Heart left ventricle (tissue), 16 donors: ENCODE data around the gene SNED1. TPM values are rescaled to one million over a fixed set of nuclear protein-coding genes. Genes with fewer than 3 reads are reported as not detected.

Experiments used
- ATAC-seq, 4 donors: fragments of 200-7000 bp; cut with Tn5 transposase; one replicate each; pipeline ENCODE4 v1.9.1; 2020 to 2022; ENCODE audit warnings: moderate library complexity in 4 of 4, mild to moderate bottlenecking in 3 of 4, moderate number of reproducible peaks in 1 of 4
- DNase-seq, 5 donors: peaks; one replicate each; pipeline ENCODE4 v3.0.0-alpha.2; 2020
- H3K27ac ChIP-seq, 12 donors: fragments of 200-600 bp; sonication (generic) in 4 of 12; one replicate each; pipeline versions ENCODE4 v1.5.0 to v1.8.0; 2016 to 2022; ENCODE audit warnings: mild to moderate bottlenecking in 2 of 12
- H3K27me3 ChIP-seq, 9 donors: fragments of 200-600 bp; sonication (generic) in 2 of 9; one replicate each; pipeline versions ENCODE4 v1.5.1 to v1.8.0; 2016 to 2022; ENCODE audit warnings: mild to moderate bottlenecking in 3 of 9
- H3K36me3 ChIP-seq, 9 donors: fragments of 200-600 bp; sonication (generic) in 2 of 9; one replicate each; pipeline versions ENCODE4 v1.5.0 to v1.8.0; 2018 to 2022; ENCODE audit warnings: mild to moderate bottlenecking in 2 of 9
- H3K4me1 ChIP-seq, 12 donors: fragments of 200-600 bp; sonication (generic) in 4 of 12; one replicate each; pipeline versions ENCODE4 v1.5.0 to v1.8.0; 2016 to 2022; ENCODE audit warnings: mild to moderate bottlenecking in 3 of 12
- H3K4me3 ChIP-seq, 12 donors: fragments of 200-600 bp; sonication (generic) in 4 of 12; one replicate each; pipeline versions ENCODE4 v1.5.0 to v1.8.0; 2017 to 2022; ENCODE audit warnings: mild to moderate bottlenecking in 9 of 12, moderate library complexity in 4 of 12
- H3K9me3 ChIP-seq, 12 donors: fragments of 200-600 bp; sonication (generic) in 4 of 12; one replicate each; pipeline versions ENCODE4 v1.5.0 to v1.8.0; 2016 to 2022; ENCODE audit warnings: mild to moderate bottlenecking in 1 of 12
- POLR2A ChIP-seq, 2 donors: fragments of 450-650 bp; IDR thresholded peaks; one replicate each; pipeline ENCODE4 v1.6.1; 2017; ENCODE audit warnings: antibody characterized with exemption in 2 of 2, mild to moderate bottlenecking in 2 of 2, moderate library complexity in 2 of 2
- WGBS, 4 donors: extraction: QIAGEN DNeasy Blood & Tissue Kit in 2 of 4; methylation state at CpG; one replicate each; pipeline versions ENCODE4 v1.1.5 to v1.1.7; 2013 to 2018; 5-methylcytosine and 5-hydroxymethylcytosine counted together
- intact Hi-C, 10 donors: fragments of 100-400 bp; cut with DNase I; formaldehyde crosslinking; loops; one replicate each; pipeline versions ENCODE4 v1.11.1 to v1.14.2; 2022
- polyA plus RNA-seq, 2 donors: library from polyadenylated mRNA; stranded (reverse); fragments of 200-250 nt; gene quantifications; one replicate each; pipeline ENCODE4 v1.2.3, GENCODE V29; 2013
- total RNA-seq, 9 donors: library from RNA; depleted of rRNA in 2 of 9; stranded (reverse); fragments of >200 nt in 2 of 9; fragmentation: NEBNext Ultra II Directional in 3 of 9; extraction: Animal tissue kit (Norgen Biotek cat#: 25700) in 3 of 9; gene quantifications; one replicate each; pipeline versions ENCODE4 v1.1.0 to v1.2.4, GENCODE V29; 2016 to 2023
- TF ChIP-seq, protein P1 (sequence below), 12 donors: fragments of 200-600 bp; sonication (generic) in 4 of 12; IDR thresholded peaks; one replicate each; pipeline versions ENCODE4 v1.5.0 to v1.8.0; 2018 to 2022; ENCODE audit warnings: antibody characterized with exemption in 12 of 12, mild to moderate bottlenecking in 5 of 12
- donor health status: ischemic (EF 13 %, LVEDD 7.1; RV severe dilation, severe dysfunction).
- donor health status: healthy with polysubstance abuse.
- donor health status: DM: no; HTN: yes; CAD: no.
- donor health status: DM: no; HTN: no; CAD: no.
- donor health status: ischemic (EF 25% LVEDD 6.9; RV normal size, moderate dysfunction).
- donor health status: ischemic (EF 25% LVEDD 5.7; RV mildly dilated, moderate dysfunction).
- donor health status: healthy.
- donor health status: DM: yes; HTN: yes; CAD: no.
- donor health status: ischemic (EF 35%, LVEDD 5.7; RV mildly dilated, moderate dysfunction).
- donor health status: nonischemic (EF 11% LVEDD 7.7; RV severe dilation, severe dysfunction).
- donor health status: DM: yes; HTN: yes; CAD: no.
- donor health status: PGD.
- donor health status: ischemic (EF 29% LVEDD 5.4; RV normal size, mild dysfunction).
- donor health status: nonischemic (EF 23%, LVEDD 6.1; RV moderate dilation, normal function).

SNED1 gene
- total and polyA plus RNA-seq, 11 donors: 3.1 to 14.7 (median 4.9) TPM

DNA sequence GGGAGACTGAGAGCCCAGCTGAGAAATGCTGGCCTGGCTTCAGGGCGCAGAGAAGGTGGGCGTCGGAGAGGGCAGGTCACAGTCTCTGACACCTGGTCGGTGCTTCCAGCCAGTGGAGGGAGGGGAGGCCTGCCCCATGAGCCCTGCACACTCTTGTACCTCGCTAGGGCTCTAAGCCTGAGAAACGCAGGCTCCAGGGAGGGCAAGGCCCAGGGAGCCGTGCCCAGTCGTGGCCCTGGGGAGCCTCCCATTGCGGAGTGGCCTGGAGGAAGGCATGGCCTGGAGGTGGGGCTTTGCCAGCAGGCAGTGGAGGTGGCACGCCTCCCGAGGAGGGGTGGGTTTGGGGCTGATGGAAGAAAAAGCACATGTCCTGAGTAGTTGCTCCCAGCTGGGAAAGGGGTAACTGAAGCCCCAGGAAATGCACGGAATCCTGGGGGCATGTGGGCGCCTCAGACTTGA lies 64.7 kb downstream of the SNED1 start:
- no peaks in the 10 kb centered on the region for H3K9me3 ChIP-seq
- no peak overlapping the region for H3K4me3 ChIP-seq
- no peak overlapping the region for H3K27ac ChIP-seq
- no peaks in the 10 kb centered on the region for H3K27me3 ChIP-seq
- ATAC-seq (peak in 3 of 4 donors; percentile 11 to 13 (median 12)), DNase-seq (no peak)
- TF ChIP-seq, protein P1, sequence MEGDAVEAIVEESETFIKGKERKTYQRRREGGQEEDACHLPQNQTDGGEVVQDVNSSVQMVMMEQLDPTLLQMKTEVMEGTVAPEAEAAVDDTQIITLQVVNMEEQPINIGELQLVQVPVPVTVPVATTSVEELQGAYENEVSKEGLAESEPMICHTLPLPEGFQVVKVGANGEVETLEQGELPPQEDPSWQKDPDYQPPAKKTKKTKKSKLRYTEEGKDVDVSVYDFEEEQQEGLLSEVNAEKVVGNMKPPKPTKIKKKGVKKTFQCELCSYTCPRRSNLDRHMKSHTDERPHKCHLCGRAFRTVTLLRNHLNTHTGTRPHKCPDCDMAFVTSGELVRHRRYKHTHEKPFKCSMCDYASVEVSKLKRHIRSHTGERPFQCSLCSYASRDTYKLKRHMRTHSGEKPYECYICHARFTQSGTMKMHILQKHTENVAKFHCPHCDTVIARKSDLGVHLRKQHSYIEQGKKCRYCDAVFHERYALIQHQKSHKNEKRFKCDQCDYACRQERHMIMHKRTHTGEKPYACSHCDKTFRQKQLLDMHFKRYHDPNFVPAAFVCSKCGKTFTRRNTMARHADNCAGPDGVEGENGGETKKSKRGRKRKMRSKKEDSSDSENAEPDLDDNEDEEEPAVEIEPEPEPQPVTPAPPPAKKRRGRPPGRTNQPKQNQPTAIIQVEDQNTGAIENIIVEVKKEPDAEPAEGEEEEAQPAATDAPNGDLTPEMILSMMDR (IDR thresholded peaks at IDR 0.05): no peak
- TF ChIP-seq POLR2A (IDR thresholded peaks at IDR 0.05): no peak
- H3K36me3 ChIP-seq: peaks cover 0 to 21% (median 0%) of the 10 kb centered on the region in 9 donors
- intact Hi-C loops: no loop called here
- peaks cover 0 to 9% (median 0%) of the 10 kb centered on the region in 12 donors for H3K4me1 ChIP-seq
- WGBS, 4 donors: 60 to 70% (median 66%) methylated on average over 12 to 13 of the region's 13 CpGs

DNA sequence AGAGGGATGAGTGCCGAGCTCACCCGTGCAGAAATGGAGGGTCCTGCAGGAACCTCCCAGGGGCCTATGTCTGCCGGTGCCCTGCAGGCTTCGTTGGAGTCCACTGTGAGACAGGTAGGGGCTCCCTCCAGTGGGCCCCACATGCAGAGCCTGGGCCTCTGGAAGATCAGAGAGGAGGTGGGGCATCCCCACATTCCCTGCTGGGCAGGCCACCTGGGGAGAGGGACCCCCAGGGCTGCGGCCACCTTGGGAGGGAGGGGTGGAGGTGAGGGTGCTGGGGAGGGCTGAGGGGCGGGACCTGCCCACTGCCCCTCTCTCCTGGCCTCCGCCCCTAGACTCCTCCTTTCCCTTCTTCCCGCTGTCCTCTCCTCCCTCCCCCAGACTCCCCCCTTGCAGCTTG lies 65.2 kb downstream of the SNED1 start:
- no peak for TF ChIP-seq POLR2A (IDR thresholded peaks at IDR 0.05)
- TF ChIP-seq, protein P1 (IDR thresholded peaks at IDR 0.05): peak in 1 of 12 donors; percentile 13
- peak overlapping the region in 2 of 12 donors; percentile 9 to 19 for H3K4me3 ChIP-seq
- no peaks in the 10 kb centered on the region for H3K27me3 ChIP-seq
- WGBS, 4 donors: 42 to 45% (median 43%) methylated on average over 5 to 8 of the region's 8 CpGs
- H3K4me1 ChIP-seq: peaks cover 0 to 9% (median 0%) of the 10 kb centered on the region in 12 donors
- DNase-seq (peak in 1 of 5 donors; percentile 49), ATAC-seq (peak in 2 of 4 donors; percentile 9 to 29)
- no peaks in the 10 kb centered on the region for H3K9me3 ChIP-seq
- intact Hi-C loops: no loop called here
- peaks cover 0 to 24% (median 0%) of the 10 kb centered on the region in 9 donors for H3K36me3 ChIP-seq
- H3K27ac ChIP-seq: no peak overlapping the region

DNA sequence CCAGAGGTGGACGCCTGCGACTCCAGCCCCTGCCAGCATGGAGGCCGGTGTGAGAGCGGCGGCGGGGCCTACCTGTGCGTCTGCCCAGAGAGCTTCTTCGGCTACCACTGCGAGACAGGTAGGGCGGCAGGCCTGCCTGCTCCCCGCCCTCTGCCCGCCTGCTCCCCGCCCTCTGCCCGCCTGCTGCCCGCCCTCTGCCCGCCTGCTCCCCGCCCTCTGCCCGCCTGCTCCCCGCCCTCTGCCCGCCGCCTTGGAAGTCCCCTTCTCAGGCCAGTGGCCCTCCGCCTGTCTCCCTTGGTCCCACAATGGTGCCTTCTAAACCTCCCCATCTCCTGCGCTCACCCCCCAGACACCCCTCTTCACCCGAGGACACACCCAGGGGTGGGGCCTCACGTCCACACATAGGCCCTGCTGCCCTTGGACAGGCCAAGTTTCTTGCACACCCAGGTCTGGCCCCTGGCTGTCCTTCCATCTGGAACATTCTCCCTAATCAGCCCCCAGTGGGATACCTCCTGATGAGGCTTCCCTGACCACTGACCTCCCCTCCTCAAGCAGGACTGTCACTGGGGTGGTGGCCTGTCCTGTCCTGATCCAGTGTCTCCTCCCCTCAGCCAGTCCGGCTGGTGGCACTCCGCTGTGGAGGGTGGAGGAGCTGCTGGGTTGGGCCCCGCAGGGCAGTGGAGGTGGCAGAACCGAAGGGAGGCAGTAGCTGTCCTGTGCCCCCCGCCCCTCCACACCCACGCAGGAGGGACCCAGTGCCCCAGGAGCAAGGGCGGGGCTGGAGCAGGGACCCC lies 65.8 kb downstream of the SNED1 start:
- Histone ChIP-seq H3K27me3 (no peaks in the 10 kb centered on the region), H3K36me3 (peaks cover 0 to 30% (median 5%) of the 10 kb centered on the region in 9 donors), H3K9me3 (no peaks in the 10 kb centered on the region), H3K27ac (no peak overlapping the region), H3K4me3 (peak overlapping the region in 2 of 12 donors; percentile 9 to 19), H3K4me1 (peaks cover 0 to 9% (median 0%) of the 10 kb centered on the region in 12 donors)
- TF ChIP-seq, protein P1 (IDR thresholded peaks at IDR 0.05): no peak
- TF ChIP-seq POLR2A (IDR thresholded peaks at IDR 0.05): no peak
- 20 to 70% (median 32%) methylated on average over 20 to 32 of the region's 32 CpGs for WGBS, 4 donors
- peak in 1 of 5 donors; percentile 60 for DNase-seq
- peak; percentile 13 to 57 (median 46) for ATAC-seq
- intact Hi-C loops: no loop called here

DNA sequence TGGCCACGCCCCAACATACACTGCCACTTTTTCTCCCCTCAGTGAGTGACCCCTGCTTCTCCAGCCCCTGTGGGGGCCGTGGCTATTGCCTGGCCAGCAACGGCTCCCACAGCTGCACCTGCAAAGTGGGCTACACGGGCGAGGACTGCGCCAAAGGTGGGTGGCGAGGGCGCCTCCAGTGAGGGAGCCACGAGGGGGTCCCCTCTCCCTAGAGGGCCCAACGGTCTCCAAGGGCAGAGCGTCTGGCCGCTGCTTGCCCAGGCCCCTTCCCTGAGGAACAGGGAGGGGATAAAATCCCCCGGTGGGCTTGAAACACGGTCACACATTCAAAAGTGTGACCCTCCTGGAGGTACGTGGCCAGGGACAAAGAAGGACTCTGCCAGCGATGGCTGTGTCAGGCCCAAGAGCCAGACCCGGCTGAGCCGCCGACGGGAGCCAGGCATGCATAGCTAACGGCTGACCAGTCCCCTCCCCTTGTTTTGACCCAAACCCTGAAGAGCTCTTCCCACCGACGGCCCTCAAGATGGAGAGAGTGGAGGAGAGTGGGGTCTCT lies 66.5 kb downstream of the SNED1 start:
- TF ChIP-seq, protein P1 (IDR thresholded peaks at IDR 0.05): no peak
- no peak for TF ChIP-seq POLR2A (IDR thresholded peaks at IDR 0.05)
- Histone ChIP-seq H3K4me3 (no peak overlapping the region), H3K27ac (no peak overlapping the region), H3K27me3 (no peaks in the 10 kb centered on the region), H3K36me3 (peaks cover 0 to 36% (median 5%) of the 10 kb centered on the region in 9 donors), H3K9me3 (no peaks in the 10 kb centered on the region), H3K4me1 (peaks cover 0 to 9% (median 0%) of the 10 kb centered on the region in 12 donors)
- intact Hi-C loops: no loop called here
- DNase-seq (peak in 1 of 5 donors; percentile 44), ATAC-seq (no peak)
- 84 to 87% (median 86%) methylated on average over 21 to 23 of the region's 23 CpGs for WGBS, 4 donors
